Naive thymus-derived CD4-positive, alpha-beta T cell (primary cell): ENCODE results near the gene MOCOS. TPM values are rescaled to one million over a fixed set of nuclear protein-coding genes. Genes with fewer than 3 reads are reported as not detected.

Experiments
- ATAC-seq: fragments of 150-1000 bp; cut with Tn5 transposase; 2 replicates; pipeline ENCODE4 v1.10.0; 2021; ENCODE audit warnings: mild to moderate bottlenecking, moderate library complexity
- CTCF ChIA-PET: fragments of 350-600 bp; sonication (Branson Sonifier 250); formaldehyde crosslinking; loops from one replicate; lab custom pipeline; 2021; ENCODE audit warnings: antibody characterized with exemption; lab: Charles Lee
- POLR2A ChIA-PET: fragments of 350-600 bp; sonication (Branson Sonifier 250); formaldehyde crosslinking; loops from one replicate; lab custom pipeline; 2021; ENCODE audit warnings: antibody characterized with exemption, inconsistent platforms; lab: Charles Lee
- DNase-seq, 9 donors: peaks; one replicate each; pipeline versions ENCODE4 v3.0.0 to v3.0.0-alpha.2; 2020 to 2022; ENCODE audit warnings: mixed read lengths in 1 of 9
- H3K27ac ChIP-seq: one replicate; pipeline ENCODE4 v1.7.0; 2013; ENCODE audit warnings: mild to moderate bottlenecking, low read depth, low read length, moderate library complexity
- H3K27me3 ChIP-seq, 2 donors: one replicate each; pipeline ENCODE4 v1.7.0; 2013; ENCODE audit warnings: low read length in 2 of 2, mild to moderate bottlenecking in 2 of 2, moderate library complexity in 2 of 2; ENCODE audit not compliant: control insufficient read depth in 2 of 2, insufficient read depth in 2 of 2
- H3K36me3 ChIP-seq, 3 experiments: 1 replicate in 2 of 3; 2 replicates in 1 of 3; pipeline ENCODE4 v1.7.0; 2013; ENCODE audit warnings: low read length in 3 of 3, mild to moderate bottlenecking in 3 of 3, moderate library complexity in 1 of 3; ENCODE audit not compliant: insufficient read depth in 3 of 3, control insufficient read depth in 2 of 3
- H3K4me1 ChIP-seq, 2 donors: one replicate each; pipeline ENCODE4 v1.7.0; 2013; ENCODE audit warnings: low read length in 2 of 2, mild to moderate bottlenecking in 2 of 2, moderate library complexity in 1 of 2; ENCODE audit not compliant: control insufficient read depth in 2 of 2, insufficient read depth in 2 of 2
- H3K4me3 ChIP-seq: 2 replicates; pipeline ENCODE4 v1.7.0; 2013; ENCODE audit warnings: mild to moderate bottlenecking, low read length
- H3K9me3 ChIP-seq, 3 experiments: 1 replicate in 2 of 3; 2 replicates in 1 of 3; pipeline ENCODE4 v1.7.0; 2013; ENCODE audit warnings: low read length in 3 of 3; ENCODE audit not compliant: control insufficient read depth in 2 of 3
- H3K27ac Mint-ChIP-seq, 9 donors: one replicate each; pipeline ENCODE4 v1.8.0; 2020 to 2022; ENCODE audit warnings: mixed read lengths in 9 of 9, mild to moderate bottlenecking in 8 of 9, moderate library complexity in 5 of 9, inconsistent platforms in 2 of 9
- H3K27me3 Mint-ChIP-seq, 5 donors: one replicate each; pipeline ENCODE4 v1.8.0; 2021 to 2022; ENCODE audit warnings: mixed read lengths in 5 of 5, mild to moderate bottlenecking in 1 of 5
- H3K36me3 Mint-ChIP-seq, 5 donors: one replicate each; pipeline ENCODE4 v1.8.0; 2020 to 2022; ENCODE audit warnings: mixed read lengths in 5 of 5, mild to moderate bottlenecking in 3 of 5, inconsistent platforms in 1 of 5
- H3K4me1 Mint-ChIP-seq, 7 donors: one replicate each; pipeline ENCODE4 v1.8.0; 2020 to 2022; ENCODE audit warnings: mixed read lengths in 7 of 7, mild to moderate bottlenecking in 3 of 7, inconsistent platforms in 1 of 7
- H3K4me3 Mint-ChIP-seq, 10 donors: one replicate each; pipeline ENCODE4 v1.8.0; 2020 to 2022; ENCODE audit warnings: mild to moderate bottlenecking in 10 of 10, mixed read lengths in 10 of 10, moderate library complexity in 6 of 10, inconsistent platforms in 2 of 10
- H3K9me3 Mint-ChIP-seq, 11 donors: one replicate each; pipeline ENCODE4 v1.8.0; 2020 to 2022; ENCODE audit warnings: mixed read lengths in 11 of 11, mild to moderate bottlenecking in 4 of 11, inconsistent platforms in 1 of 11, moderate library complexity in 1 of 11
- intact Hi-C, 2 donors: fragments of 100-400 bp; cut with micrococcal nuclease; formaldehyde crosslinking; loops; one replicate each; pipeline ENCODE4 v1.15.1; 2023
- polyA plus RNA-seq, 2 donors: library from polyadenylated mRNA; unstranded; fragments of 300-500 nt; fragmentation: Illumina TruSeq; gene quantifications; one replicate each; pipeline ENCODE4 v1.2.3, GENCODE V29; 2021
- total RNA-seq, 6 experiments: library from RNA in 5 of 6; stranded (reverse) in 5 of 6; gene quantifications; 1 replicate in 5 of 6; 2 replicates in 1 of 6; pipeline ENCODE4 v1.2.3 and lab custom pipeline; 2021 to 2026

MOCOS gene
- total and polyA plus RNA-seq, 7 experiments from 2014 or later: 0.05 TPM; not detected in 6

GRCh38 chr18:36188916-36189315 is 1.6 kb downstream of the MOCOS start:
- Histone ChIP-seq H3K27ac (no peak overlapping the region), H3K27me3 (peaks cover 0 to 3% of the 10 kb centered on the region in 2 donors), H3K36me3 (peaks cover 0 to 4% (median 0%) of the 10 kb centered on the region in 3 experiments), H3K4me1 (peaks cover 4 to 5% of the 10 kb centered on the region in 2 donors), H3K4me3 (no peak overlapping the region), H3K9me3 (no peaks in the 10 kb centered on the region)
- ChIA-PET CTCF (no interaction called here), POLR2A (interaction anchor here (0.6 kb wide), 1 partner anchor 201 kb away, joined by 4 read pairs; no protein-coding TSS in a partner anchor)
- ATAC-seq (no peak), DNase-seq (no peak)
- peaks cover 20 to 35% (median 24%) of the 10 kb centered on the region in 5 donors for H3K27me3 Mint-ChIP-seq
- H3K9me3 Mint-ChIP-seq: peaks cover 0 to 1% (median 0%) of the 10 kb centered on the region in 11 donors
- peaks cover 7 to 17% (median 11%) of the 10 kb centered on the region in 7 donors for H3K4me1 Mint-ChIP-seq
- peaks cover 0 to 8% (median 0%) of the 10 kb centered on the region in 5 donors for H3K36me3 Mint-ChIP-seq
- intact Hi-C loops: loop anchor here in 1 of 2 donors (5.0 kb wide), 1 partner anchor 93 kb away; no protein-coding TSS in a partner anchor
- H3K27ac Mint-ChIP-seq: peak overlapping the region in 1 of 9 donors; percentile 4
- H3K4me3 Mint-ChIP-seq: peak overlapping the region; percentile 74 to 87 (median 83)

DNA sequence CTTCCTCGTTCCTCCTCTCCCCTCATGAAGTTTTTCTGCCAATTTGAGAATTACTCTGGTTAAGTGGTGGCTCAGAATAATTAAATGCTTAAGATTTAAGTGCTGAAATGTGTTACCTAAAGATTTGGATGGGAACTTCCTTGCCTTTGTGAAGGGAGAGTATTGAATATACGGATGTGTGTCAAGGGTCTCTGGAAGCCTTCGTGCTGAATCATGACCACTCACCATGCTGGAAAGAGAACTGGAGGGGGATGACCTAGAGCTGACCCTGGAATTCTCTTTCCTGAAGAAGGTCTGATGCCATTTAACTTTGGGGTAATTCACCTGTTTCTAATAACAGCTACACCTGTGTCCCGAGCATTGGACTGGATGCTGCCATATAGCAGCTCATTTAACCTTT is 2.2 kb downstream of the MOCOS start:
- peaks cover 0 to 3% of the 10 kb centered on the region in 2 donors for H3K27me3 ChIP-seq
- peaks cover 4 to 5% of the 10 kb centered on the region in 2 donors for H3K4me1 ChIP-seq
- DNase-seq (no peak), ATAC-seq (no peak)
- H3K27me3 Mint-ChIP-seq: peaks cover 20 to 36% (median 24%) of the 10 kb centered on the region in 5 donors
- H3K4me1 Mint-ChIP-seq: peaks cover 7 to 16% (median 11%) of the 10 kb centered on the region in 7 donors
- peak overlapping the region in 3 of 10 donors; percentile 80 to 85 (median 82) for H3K4me3 Mint-ChIP-seq
- no peak overlapping the region for H3K27ac Mint-ChIP-seq
- peaks cover 0 to 8% (median 0%) of the 10 kb centered on the region in 5 donors for H3K36me3 Mint-ChIP-seq
- CTCF ChIA-PET: no interaction called here
- peaks cover 0 to 4% (median 0%) of the 10 kb centered on the region in 3 experiments for H3K36me3 ChIP-seq
- no peak overlapping the region for H3K27ac ChIP-seq
- H3K9me3 Mint-ChIP-seq: peaks cover 0 to 1% (median 0%) of the 10 kb centered on the region in 11 donors
- no peak overlapping the region for H3K4me3 ChIP-seq
- no peaks in the 10 kb centered on the region for H3K9me3 ChIP-seq
- POLR2A ChIA-PET: interaction anchor here (0.6 kb wide), 1 partner anchor 202 kb away, joined by 4 read pairs; no protein-coding TSS in a partner anchor
- intact Hi-C loops: loop anchor here in 1 of 2 donors (5.0 kb wide), 1 partner anchor 93 kb away; no protein-coding TSS in a partner anchor

GRCh38 chr18:36191286-36191685 is 4.0 kb downstream of the MOCOS start:
- Histone ChIP-seq H3K9me3 (no peaks in the 10 kb centered on the region), H3K36me3 (peaks cover 0 to 4% (median 0%) of the 10 kb centered on the region in 3 experiments), H3K4me1 (peaks cover 4 to 5% of the 10 kb centered on the region in 2 donors), H3K27me3 (peaks cover 0 to 3% of the 10 kb centered on the region in 2 donors), H3K4me3 (no peak overlapping the region), H3K27ac (no peak overlapping the region)
- Mint-ChIP-seq H3K4me3 (no peak overlapping the region), H3K4me1 (peaks cover 6 to 16% (median 11%) of the 10 kb centered on the region in 7 donors), H3K27ac (no peak overlapping the region), H3K27me3 (peaks cover 20 to 37% (median 24%) of the 10 kb centered on the region in 5 donors), H3K9me3 (peaks cover 0 to 1% (median 0%) of the 10 kb centered on the region in 11 donors), H3K36me3 (peaks cover 0 to 8% (median 0%) of the 10 kb centered on the region in 5 donors)
- ATAC-seq (no peak), DNase-seq (no peak)
- intact Hi-C loops: no loop called here
- ChIA-PET POLR2A (no interaction called here), CTCF (no interaction called here)

GRCh38 chr18:36191711-36192110 is 4.4 kb downstream of the MOCOS start:
- DNase-seq (no peak), ATAC-seq (no peak)
- peaks cover 20 to 39% (median 24%) of the 10 kb centered on the region in 5 donors for H3K27me3 Mint-ChIP-seq
- Histone ChIP-seq H3K27ac (no peak overlapping the region), H3K36me3 (peaks cover 0 to 4% (median 0%) of the 10 kb centered on the region in 3 experiments), H3K4me3 (no peak overlapping the region), H3K9me3 (no peaks in the 10 kb centered on the region), H3K27me3 (peaks cover 0 to 3% of the 10 kb centered on the region in 2 donors), H3K4me1 (peaks cover 4 to 5% of the 10 kb centered on the region in 2 donors)
- intact Hi-C loops: no loop called here
- H3K9me3 Mint-ChIP-seq: peaks cover 0 to 1% (median 0%) of the 10 kb centered on the region in 11 donors
- CTCF ChIA-PET: no interaction called here
- H3K4me3 Mint-ChIP-seq: no peak overlapping the region
- peaks cover 0 to 8% (median 0%) of the 10 kb centered on the region in 5 donors for H3K36me3 Mint-ChIP-seq
- no peak overlapping the region for H3K27ac Mint-ChIP-seq
- POLR2A ChIA-PET: no interaction called here
- peaks cover 2 to 16% (median 11%) of the 10 kb centered on the region in 7 donors for H3K4me1 Mint-ChIP-seq

GRCh38 chr18:36194600-36195315 is 7.5 kb downstream of the MOCOS start:
- no peaks in the 10 kb centered on the region for H3K4me1 Mint-ChIP-seq
- peaks cover 0 to 4% (median 0%) of the 10 kb centered on the region in 5 donors for H3K36me3 Mint-ChIP-seq
- peak overlapping the region in 1 of 10 donors; percentile 25 for H3K4me3 Mint-ChIP-seq
- H3K27me3 ChIP-seq: no peaks in the 10 kb centered on the region
- CTCF ChIA-PET: no interaction called here
- intact Hi-C loops: no loop called here
- POLR2A ChIA-PET: no interaction called here
- peaks cover 4 to 29% (median 11%) of the 10 kb centered on the region in 5 donors for H3K27me3 Mint-ChIP-seq
- no peak overlapping the region for H3K4me3 ChIP-seq
- H3K27ac Mint-ChIP-seq: no peak overlapping the region
- H3K9me3 Mint-ChIP-seq: no peaks in the 10 kb centered on the region
- H3K9me3 ChIP-seq: no peaks in the 10 kb centered on the region
- no peaks in the 10 kb centered on the region for H3K36me3 ChIP-seq
- no peaks in the 10 kb centered on the region for H3K4me1 ChIP-seq
- no peak overlapping the region for H3K27ac ChIP-seq
- no peak for DNase-seq
- no peak for ATAC-seq

DNA sequence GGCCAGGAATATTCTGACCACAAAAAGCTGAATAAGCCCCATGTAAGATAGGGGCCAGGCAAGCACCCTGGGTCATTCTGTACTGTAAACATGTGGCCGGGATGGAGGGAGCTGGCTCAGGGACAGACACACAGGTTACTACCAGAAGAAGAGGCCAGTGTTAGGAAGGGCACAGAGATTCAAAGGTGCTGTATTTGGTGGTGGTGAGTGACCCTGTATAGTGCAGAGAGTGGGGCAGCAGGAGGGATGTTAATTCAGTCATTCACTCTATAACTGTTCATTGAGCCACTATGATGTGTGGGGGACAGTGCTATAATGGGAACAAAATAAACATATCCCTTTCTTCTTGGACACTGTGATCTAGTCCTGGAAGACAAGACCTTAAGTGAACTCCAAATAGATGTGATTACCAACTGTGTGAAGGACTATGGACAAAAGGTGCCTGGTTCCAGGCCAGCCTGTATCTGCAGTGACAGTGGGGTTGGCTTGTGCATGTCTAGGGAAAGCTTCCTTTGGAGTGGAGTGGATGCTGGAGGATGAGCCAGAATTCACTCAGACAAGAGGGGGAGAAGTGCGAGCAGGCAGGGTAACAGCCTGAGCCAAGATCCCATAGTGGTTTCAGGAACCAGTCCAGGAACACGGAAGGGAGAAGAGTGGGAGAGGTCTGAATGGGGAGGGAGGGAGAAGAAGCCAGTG is 8.3 kb downstream of the MOCOS start:
- no peak overlapping the region for H3K27ac Mint-ChIP-seq
- H3K9me3 Mint-ChIP-seq: no peaks in the 10 kb centered on the region
- DNase-seq (no peak), ATAC-seq (peak; percentile 31)
- intact Hi-C loops: no loop called here
- ChIA-PET CTCF (interaction anchor here (0.7 kb wide), 1 partner anchor 67 kb away, joined by 3 read pairs; the partner anchor contains the start of gene SLC39A6), POLR2A (no interaction called here)
- peaks cover 0 to 24% (median 11%) of the 10 kb centered on the region in 5 donors for H3K27me3 Mint-ChIP-seq
- H3K9me3 ChIP-seq: no peaks in the 10 kb centered on the region
- H3K4me3 ChIP-seq: no peak overlapping the region
- H3K4me1 Mint-ChIP-seq: no peaks in the 10 kb centered on the region
- no peaks in the 10 kb centered on the region for H3K27me3 ChIP-seq
- H3K4me1 ChIP-seq: no peaks in the 10 kb centered on the region
- peaks cover 0 to 4% (median 0%) of the 10 kb centered on the region in 5 donors for H3K36me3 Mint-ChIP-seq
- H3K36me3 ChIP-seq: no peaks in the 10 kb centered on the region
- no peak overlapping the region for H3K4me3 Mint-ChIP-seq
- no peak overlapping the region for H3K27ac ChIP-seq
